GM12864 (cell line): Measurements from ENCODE around the gene SYNJ2.
"Not testable (repeated sequence)": the region's sequence is repeated elsewhere in the genome, so short reads cannot be mapped to it uniquely, and the experiment has no call there.

Experiments used
- DNase-seq: peaks from one replicate; pipeline ENCODE4 v3.0.0-alpha.2; 2011; ENCODE audit warnings: low read depth
- H3K4me3 ChIP-seq: 2 replicates; pipeline ENCODE4 v1.5.1; 2011; ENCODE audit warnings: mild to moderate bottlenecking, low read depth, low read length, control low read depth
- CTCF ChIP-seq: IDR thresholded peaks from 2 replicates; pipeline ENCODE4 v1.5.1; 2011; ENCODE audit warnings: low read depth, mild to moderate bottlenecking, moderate library complexity, low read length, control low read depth, inconsistent platforms; ENCODE audit errors: missing control alignments

Gene SYNJ2

GRCh38 chr6:157966589-157966977, 15.1 kb upstream of the SYNJ2 start:
- no peak overlapping the region for H3K4me3 ChIP-seq
- TF ChIP-seq CTCF: no peak
- no peak for DNase-seq

- H3K4me3 ChIP-seq: no peak overlapping the region
- no peak for TF ChIP-seq CTCF
- no peak for DNase-seq
Measured at GRCh38 chr6:157967020-157967419, 14.6 kb upstream of the SYNJ2 start.

- no peak for DNase-seq
- TF ChIP-seq CTCF: no peak
- H3K4me3 ChIP-seq: no peak overlapping the region
Measured at GRCh38 chr6:157967486-157967885, 14.2 kb upstream of the SYNJ2 start.

- H3K4me3 ChIP-seq, DNase-seq: not testable (repeated sequence)
Measured at GRCh38 chr6:157972177-157972576, 9.5 kb upstream of the SYNJ2 start.

- DNase-seq: no peak
- TF ChIP-seq CTCF: no peak
- H3K4me3 ChIP-seq: no peak overlapping the region
Measured at GRCh38 chr6:157974341-157974894, 7.2 kb upstream of the SYNJ2 start.

- no peak for TF ChIP-seq CTCF
- no peak for DNase-seq
- no peak overlapping the region for H3K4me3 ChIP-seq
Measured at GRCh38 chr6:157974967-157975366, 6.7 kb upstream of the SYNJ2 start.

- TF ChIP-seq CTCF: no peak
- no peak overlapping the region for H3K4me3 ChIP-seq
- no peak for DNase-seq
Measured at GRCh38 chr6:157975456-157975855, 6.2 kb upstream of the SYNJ2 start.
